Omental fat pad (tissue), 4 donors: ENCODE results near the gene MYCBP2. TPM values are rescaled to one million over a fixed set of nuclear protein-coding genes. Genes with fewer than 3 reads are reported as not detected.

ENCODE experiments used
- ATAC-seq: fragments of 150-250 bp; one replicate; pipeline ENCODE4 v1.9.1; 2016; ENCODE audit warnings: mild to moderate bottlenecking, moderate library complexity; ENCODE audit not compliant: low FRiP score
- DNase-seq: peaks from one replicate; pipeline ENCODE4 v3.0.0-alpha.2; 2019; ENCODE audit warnings: low spot score
- total RNA-seq, 4 donors: library from RNA; depleted of rRNA; stranded (reverse); fragments of >200 nt; gene quantifications; one replicate each; pipeline ENCODE4 v1.1.0, GENCODE V29; 2016
- TF ChIP-seq, protein P1 (sequence below), 3 donors: fragments of 450-650 bp; IDR thresholded peaks; one replicate each; pipeline ENCODE4 v1.5.1; 2016 to 2017; ENCODE audit warnings: antibody characterized with exemption in 3 of 3, mild to moderate bottlenecking in 3 of 3, moderate library complexity in 2 of 3

MYCBP2 gene
- total RNA-seq, 4 donors from 2014 or later: 152 to 277 (median 223) TPM

DNA sequence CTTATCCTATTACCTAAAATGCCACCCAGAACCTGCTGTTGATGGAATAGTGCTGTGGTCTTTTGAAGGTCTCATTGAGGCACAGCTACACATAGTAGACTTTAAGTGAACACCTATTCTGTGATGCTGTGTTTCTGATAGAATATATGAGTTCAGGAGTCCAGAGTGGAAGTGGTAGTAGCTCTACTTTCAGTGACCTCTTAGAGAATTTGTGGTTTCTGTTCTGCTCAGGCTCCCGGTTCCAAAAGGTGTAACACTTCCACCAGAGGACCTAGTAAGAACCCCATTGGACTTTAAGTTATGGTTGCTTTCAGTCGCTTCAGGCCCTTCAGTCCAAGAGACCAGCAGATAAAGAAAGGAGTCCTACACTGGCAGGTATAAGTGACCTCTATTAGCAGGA, 11.4 kb upstream of the MYCBP2 start:
- TF ChIP-seq, protein P1, sequence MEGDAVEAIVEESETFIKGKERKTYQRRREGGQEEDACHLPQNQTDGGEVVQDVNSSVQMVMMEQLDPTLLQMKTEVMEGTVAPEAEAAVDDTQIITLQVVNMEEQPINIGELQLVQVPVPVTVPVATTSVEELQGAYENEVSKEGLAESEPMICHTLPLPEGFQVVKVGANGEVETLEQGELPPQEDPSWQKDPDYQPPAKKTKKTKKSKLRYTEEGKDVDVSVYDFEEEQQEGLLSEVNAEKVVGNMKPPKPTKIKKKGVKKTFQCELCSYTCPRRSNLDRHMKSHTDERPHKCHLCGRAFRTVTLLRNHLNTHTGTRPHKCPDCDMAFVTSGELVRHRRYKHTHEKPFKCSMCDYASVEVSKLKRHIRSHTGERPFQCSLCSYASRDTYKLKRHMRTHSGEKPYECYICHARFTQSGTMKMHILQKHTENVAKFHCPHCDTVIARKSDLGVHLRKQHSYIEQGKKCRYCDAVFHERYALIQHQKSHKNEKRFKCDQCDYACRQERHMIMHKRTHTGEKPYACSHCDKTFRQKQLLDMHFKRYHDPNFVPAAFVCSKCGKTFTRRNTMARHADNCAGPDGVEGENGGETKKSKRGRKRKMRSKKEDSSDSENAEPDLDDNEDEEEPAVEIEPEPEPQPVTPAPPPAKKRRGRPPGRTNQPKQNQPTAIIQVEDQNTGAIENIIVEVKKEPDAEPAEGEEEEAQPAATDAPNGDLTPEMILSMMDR (IDR thresholded peaks at IDR 0.05): no peak
- DNase-seq (no peak), ATAC-seq (no peak)

DNA sequence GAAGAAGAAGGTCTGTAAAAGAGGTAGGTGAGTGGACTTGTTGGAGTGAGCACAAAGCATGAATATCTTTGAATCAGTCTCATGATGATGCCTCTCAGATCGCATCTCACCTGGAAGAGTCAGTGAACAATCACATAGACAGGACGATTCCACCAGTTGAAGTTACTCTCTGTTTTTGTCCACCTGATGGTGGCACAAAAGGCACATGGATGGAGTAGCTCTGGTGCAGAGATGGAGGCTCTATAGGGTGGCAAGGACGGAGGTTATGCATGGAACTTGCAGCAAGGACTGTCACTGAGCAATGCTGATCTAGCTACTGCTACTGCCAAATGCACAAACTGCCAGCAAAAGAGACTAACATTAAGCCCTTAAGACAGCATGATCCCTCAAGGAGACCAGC, 10.3 kb upstream of the MYCBP2 start:
- ATAC-seq: no peak
- TF ChIP-seq, protein P1 (IDR thresholded peaks at IDR 0.05): no peak
- DNase-seq: no peak

DNA sequence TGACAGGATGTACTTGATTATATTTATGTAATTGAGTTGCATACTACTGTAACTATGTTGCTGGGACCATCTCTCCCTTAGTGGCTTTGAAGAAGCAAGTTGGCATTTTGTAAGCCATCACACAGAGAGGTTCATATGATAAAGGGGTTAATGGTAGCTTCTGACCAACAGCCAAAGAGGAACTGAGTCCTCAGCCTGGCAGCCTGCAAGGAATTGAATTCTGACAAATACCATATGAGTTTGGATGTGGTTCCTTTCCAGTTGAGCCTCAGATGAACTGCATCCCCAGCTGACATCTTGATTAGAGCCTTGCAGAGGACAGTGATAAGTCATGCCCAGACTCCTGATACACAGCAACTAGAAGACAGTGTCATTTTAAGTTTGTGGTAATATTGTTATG, 8.6 kb upstream of the MYCBP2 start:
- TF ChIP-seq, protein P1 (IDR thresholded peaks at IDR 0.05): no peak
- DNase-seq (no peak), ATAC-seq (no peak)

DNA sequence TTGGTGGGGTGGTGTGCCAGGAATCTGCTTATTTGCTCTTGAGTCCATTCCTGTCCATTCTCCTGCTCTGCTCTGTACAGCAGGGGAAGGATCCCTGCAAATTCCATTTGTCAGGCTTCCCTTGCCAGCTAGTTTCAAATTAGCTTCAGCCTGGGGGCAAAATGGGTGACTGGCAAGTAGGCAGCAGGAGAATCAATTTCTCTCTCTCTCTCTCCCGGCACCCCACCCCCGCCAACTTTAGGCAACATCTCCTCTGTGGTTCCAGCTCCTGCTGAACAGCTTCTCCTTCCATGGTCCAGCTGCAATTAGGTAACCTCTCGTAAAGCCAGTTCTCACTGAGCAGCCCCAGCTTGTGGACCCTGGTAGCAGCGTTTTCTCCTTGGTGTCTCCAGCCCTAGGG, 6.7 kb upstream of the MYCBP2 start:
- TF ChIP-seq, protein P1 (IDR thresholded peaks at IDR 0.05): no peak
- DNase-seq (no peak), ATAC-seq (no peak)

DNA sequence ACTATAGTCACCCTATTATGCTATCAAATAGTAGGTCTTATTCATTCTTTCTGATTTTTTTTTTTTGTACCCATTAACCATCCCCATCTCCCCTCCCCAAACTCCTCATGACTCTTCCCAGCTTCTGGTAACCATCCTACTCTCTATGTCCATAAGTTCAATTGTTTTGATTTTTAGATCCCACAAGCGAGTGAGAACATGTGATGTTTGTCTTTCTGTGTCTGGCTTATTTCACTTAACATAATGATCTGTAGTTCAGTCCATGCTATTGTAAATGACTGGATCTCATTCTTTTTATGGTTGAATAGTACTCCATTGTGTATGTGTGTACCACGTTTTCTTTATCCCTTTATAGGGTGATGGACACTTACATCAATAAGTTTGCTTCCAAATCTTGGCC, 4.5 kb upstream of the MYCBP2 start:
- DNase-seq (no peak), ATAC-seq (no peak)
- TF ChIP-seq, protein P1 (IDR thresholded peaks at IDR 0.05): no peak

DNA sequence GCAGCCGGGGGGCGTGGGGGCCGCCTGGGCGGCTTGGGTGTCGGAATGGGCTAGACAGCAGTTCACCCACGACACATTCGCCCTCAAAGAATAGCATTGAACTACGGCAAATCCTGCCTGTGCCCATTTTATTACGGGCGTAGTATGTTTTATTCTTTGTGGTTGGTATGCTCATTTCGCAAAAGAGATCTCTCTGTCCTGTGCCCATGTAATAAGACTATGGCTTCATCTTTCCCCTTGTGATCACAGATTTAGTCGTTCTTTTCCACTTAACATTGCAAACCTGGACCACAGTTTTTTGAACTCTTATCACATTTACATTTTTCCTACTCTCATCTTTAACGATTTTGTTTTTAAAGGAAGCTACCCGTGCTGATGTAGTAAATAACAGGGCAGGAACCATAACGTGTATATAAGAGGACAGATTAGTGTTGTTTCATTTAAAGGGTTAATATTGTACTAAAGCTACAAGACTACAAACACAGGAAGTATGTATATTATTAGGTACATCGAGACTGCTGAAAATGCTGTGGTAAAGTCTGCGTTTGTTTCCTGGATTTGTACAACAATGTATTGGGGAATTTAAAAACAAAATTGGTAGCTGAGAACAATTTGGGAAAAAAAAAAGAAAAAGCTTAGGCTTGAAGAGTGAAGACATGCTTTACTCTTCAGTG, 3.2 kb upstream of the MYCBP2 start:
- ATAC-seq (no peak), DNase-seq (no peak)
- TF ChIP-seq, protein P1 (IDR thresholded peaks at IDR 0.05): no peak

DNA sequence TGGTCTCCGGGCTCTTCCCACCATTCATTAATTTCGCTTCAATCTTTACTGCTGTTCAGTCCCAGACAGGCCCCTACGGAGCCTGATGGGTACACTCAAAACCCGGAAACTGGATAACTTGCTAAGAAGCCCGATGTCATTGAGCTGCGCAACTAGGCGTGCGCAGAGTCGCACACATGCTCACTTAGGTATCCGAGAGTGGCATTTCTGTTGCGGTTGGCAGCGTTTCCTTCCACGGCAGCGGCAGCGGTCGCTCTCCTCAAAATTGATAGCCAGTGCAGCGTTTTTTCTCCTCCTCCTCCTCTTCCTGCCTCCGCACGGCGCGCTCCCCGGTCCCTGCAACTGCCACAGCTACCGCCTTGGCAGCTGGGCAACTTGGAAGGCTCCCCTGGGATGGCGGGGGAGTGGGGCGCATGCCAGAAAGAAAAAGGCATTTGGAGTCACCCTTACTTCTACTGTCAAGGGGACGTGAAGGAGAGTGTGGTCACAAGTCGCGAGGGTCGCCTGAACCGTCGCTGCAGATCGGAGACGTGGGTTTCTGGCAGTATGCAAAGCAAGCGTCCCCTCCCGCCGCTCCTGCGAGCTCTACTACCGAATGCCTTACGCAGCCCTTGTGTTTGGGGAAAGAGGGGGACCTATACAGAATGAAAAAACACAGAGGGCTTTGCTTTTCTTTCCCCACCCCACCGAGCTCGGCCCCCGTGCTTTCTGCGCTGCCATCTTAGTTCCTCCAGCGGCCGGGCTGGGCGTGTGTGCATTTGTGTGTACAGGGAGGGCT, 2.4 kb upstream of the MYCBP2 start:
- ATAC-seq (peak; percentile 67), DNase-seq (peak; percentile 51)

More for the DNA sequence above, 2.4 kb upstream of the MYCBP2 start:
- TF ChIP-seq, protein P1 (IDR thresholded peaks at IDR 0.05): no peak
